Left lung (tissue), 10 donors: ENCODE measurements around the gene NEDD4. TPM values are rescaled to one million over a fixed set of nuclear protein-coding genes. Genes with fewer than 3 reads are reported as not detected.
"Not testable (repeated sequence)": the region's sequence is repeated elsewhere in the genome, so short reads cannot be mapped to it uniquely, and the experiment has no call there.

Experiments used
- ATAC-seq: fragments of 200-7000 bp; cut with Tn5 transposase; one replicate; pipeline ENCODE4 v1.9.1; 2020; ENCODE audit warnings: moderate library complexity
- DNase-seq, 4 donors: peaks; one replicate each; pipeline ENCODE4 v3.0.0-alpha.2; 2013 to 2020
- H3K27ac ChIP-seq, 2 donors: fragments of 200-600 bp; sonication (generic) in 1 of 2; one replicate each; pipeline versions ENCODE4 v1.5.0 to v1.8.0; 2020 to 2021
- H3K27me3 ChIP-seq, 2 donors: fragments of 200-600 bp; sonication (generic) in 1 of 2; one replicate each; pipeline versions ENCODE4 v1.5.0 to v1.8.0; 2020 to 2021
- H3K36me3 ChIP-seq, 2 donors: fragments of 200-600 bp; sonication (generic) in 1 of 2; one replicate each; pipeline versions ENCODE4 v1.5.0 to v1.8.0; 2020 to 2021
- H3K4me1 ChIP-seq, 2 donors: fragments of 200-600 bp; one replicate each; pipeline ENCODE4 v1.8.0; 2021
- H3K4me3 ChIP-seq, 2 donors: fragments of 200-600 bp; sonication (generic) in 1 of 2; one replicate each; pipeline versions ENCODE4 v1.5.0 to v1.8.0; 2020 to 2021; ENCODE audit warnings: mild to moderate bottlenecking in 1 of 2
- H3K9me3 ChIP-seq, 2 donors: fragments of 200-600 bp; sonication (generic) in 1 of 2; one replicate each; pipeline versions ENCODE4 v1.5.0 to v1.8.0; 2020 to 2021
- intact Hi-C, 2 donors: fragments of 100-400 bp; cut with DNase I; formaldehyde crosslinking; loops; one replicate each; pipeline versions ENCODE4 v1.11.2 to v1.14.2; 2022
- polyA plus RNA-seq, 6 donors: library from polyadenylated mRNA; unstranded; fragments of 120-200 nt; gene quantifications; one replicate each; pipeline ENCODE4 v1.2.1, GENCODE V29; 2013; ENCODE audit not compliant: insufficient read length in 6 of 6
- total RNA-seq, 2 donors: library from RNA; stranded (reverse); fragmentation: NEBNext Ultra II Directional; extraction: Animal tissue kit (Norgen Biotek cat#: 25700); gene quantifications; one replicate each; pipeline ENCODE4 v1.2.1, GENCODE V29; 2021
- TF ChIP-seq, protein P1 (sequence below), 2 donors: fragments of 200-600 bp; sonication (generic) in 1 of 2; IDR thresholded peaks; one replicate each; pipeline versions ENCODE4 v1.5.0 to v1.8.0; 2021; ENCODE audit warnings: antibody characterized with exemption in 2 of 2
- donor health status: DM: no; HTN: yes; CAD: no.
- donor health status: DM: no; HTN: no; CAD: no.

NEDD4 gene
- total and polyA plus RNA-seq, 8 donors: 15.0 to 19.5 (median 17.0) TPM

DNA sequence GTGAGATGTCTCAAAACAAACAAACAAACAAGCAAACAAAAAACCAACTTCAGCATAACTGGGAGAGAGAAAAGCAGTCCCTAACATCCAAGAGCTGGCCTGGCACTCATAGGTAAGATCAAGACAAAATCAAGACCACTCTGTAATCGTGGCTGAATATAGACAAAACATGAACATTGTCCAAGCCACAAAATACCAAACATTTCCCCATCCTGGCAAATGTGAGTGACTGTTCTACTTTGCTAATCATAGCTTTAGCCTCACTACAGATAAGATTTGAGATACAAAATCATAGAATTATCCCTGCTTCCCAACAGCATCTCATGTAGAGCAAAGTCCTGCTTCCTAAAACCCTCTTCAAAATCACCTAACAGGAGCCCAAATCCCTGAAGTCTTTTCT is 133.7 kb downstream of the NEDD4 start:
- H3K36me3 ChIP-seq: peaks cover 0 to 36% of the 10 kb centered on the region in 2 donors
- H3K27me3 ChIP-seq: no peaks in the 10 kb centered on the region
- no peak overlapping the region for H3K4me3 ChIP-seq
- intact Hi-C loops: no loop called here
- H3K4me1 ChIP-seq: no peaks in the 10 kb centered on the region
- ATAC-seq (no peak), DNase-seq (no peak)
- TF ChIP-seq, protein P1, sequence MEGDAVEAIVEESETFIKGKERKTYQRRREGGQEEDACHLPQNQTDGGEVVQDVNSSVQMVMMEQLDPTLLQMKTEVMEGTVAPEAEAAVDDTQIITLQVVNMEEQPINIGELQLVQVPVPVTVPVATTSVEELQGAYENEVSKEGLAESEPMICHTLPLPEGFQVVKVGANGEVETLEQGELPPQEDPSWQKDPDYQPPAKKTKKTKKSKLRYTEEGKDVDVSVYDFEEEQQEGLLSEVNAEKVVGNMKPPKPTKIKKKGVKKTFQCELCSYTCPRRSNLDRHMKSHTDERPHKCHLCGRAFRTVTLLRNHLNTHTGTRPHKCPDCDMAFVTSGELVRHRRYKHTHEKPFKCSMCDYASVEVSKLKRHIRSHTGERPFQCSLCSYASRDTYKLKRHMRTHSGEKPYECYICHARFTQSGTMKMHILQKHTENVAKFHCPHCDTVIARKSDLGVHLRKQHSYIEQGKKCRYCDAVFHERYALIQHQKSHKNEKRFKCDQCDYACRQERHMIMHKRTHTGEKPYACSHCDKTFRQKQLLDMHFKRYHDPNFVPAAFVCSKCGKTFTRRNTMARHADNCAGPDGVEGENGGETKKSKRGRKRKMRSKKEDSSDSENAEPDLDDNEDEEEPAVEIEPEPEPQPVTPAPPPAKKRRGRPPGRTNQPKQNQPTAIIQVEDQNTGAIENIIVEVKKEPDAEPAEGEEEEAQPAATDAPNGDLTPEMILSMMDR (IDR thresholded peaks at IDR 0.05): no peak
- no peak overlapping the region for H3K27ac ChIP-seq
- no peaks in the 10 kb centered on the region for H3K9me3 ChIP-seq

DNA sequence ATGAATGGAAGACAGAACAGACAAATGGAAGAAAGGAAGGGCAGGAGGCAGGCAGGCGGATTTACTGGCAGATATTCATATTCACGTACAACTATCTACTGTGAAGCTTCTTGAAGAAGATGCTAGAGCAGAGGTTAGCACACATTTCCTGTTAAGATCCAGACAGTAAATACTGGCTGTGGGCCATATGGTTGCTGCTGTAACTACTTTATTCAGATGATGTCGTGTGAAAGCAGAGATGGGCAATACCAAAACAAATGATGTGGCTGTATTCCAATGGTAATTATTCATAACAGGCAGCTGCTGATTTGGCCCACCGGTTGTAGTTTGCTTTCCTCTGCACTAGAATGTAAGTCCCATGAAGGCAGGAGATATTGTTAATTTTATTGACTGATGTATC is 134.8 kb downstream of the NEDD4 start:
- Histone ChIP-seq H3K4me1 (no peaks in the 10 kb centered on the region), H3K27ac (no peak overlapping the region), H3K27me3 (no peaks in the 10 kb centered on the region), H3K9me3 (no peaks in the 10 kb centered on the region), H3K36me3 (peaks cover 0 to 36% of the 10 kb centered on the region in 2 donors), H3K4me3 (no peak overlapping the region)
- no peak for ATAC-seq
- intact Hi-C loops: no loop called here
- no peak for DNase-seq
- TF ChIP-seq, protein P1 (IDR thresholded peaks at IDR 0.05): no peak

DNA sequence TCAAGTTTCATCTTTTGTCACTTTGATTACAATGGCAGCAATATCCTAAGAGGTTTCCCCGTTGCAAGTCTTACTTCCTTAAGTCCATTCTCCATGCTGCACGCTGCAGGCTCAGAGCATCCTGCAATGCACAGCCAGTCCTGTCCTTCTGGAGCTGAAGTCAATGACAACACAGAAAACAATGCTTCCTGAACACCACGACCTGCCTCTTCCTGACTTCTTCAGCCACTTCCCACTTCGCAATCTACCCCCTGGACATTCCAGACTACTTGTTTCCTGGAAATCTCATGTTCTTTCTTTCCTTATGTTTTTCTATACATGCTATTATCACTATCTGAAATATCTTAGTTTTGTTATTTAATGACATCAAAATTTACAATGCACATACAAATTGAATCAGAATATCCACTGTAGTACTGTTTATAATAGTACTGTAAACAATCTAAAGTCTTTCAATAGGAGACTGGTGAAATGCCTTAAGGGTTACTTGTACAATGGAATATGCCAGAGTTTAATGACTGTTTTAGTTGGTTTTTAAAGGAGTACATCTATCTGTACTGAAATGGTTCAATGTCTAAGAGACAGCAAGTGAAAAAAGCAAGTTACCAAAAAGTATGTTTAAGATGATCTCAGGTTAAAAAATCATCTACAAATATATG is 136.8 kb downstream of the NEDD4 start:
- ATAC-seq: no peak
- Histone ChIP-seq H3K27me3 (no peaks in the 10 kb centered on the region), H3K27ac (no peak overlapping the region), H3K4me1 (no peaks in the 10 kb centered on the region), H3K36me3 (peaks cover 0 to 43% of the 10 kb centered on the region in 2 donors), H3K4me3 (no peak overlapping the region), H3K9me3 (no peaks in the 10 kb centered on the region)
- TF ChIP-seq, protein P1 (IDR thresholded peaks at IDR 0.05): no peak
- intact Hi-C loops: no loop called here
- no peak for DNase-seq

DNA sequence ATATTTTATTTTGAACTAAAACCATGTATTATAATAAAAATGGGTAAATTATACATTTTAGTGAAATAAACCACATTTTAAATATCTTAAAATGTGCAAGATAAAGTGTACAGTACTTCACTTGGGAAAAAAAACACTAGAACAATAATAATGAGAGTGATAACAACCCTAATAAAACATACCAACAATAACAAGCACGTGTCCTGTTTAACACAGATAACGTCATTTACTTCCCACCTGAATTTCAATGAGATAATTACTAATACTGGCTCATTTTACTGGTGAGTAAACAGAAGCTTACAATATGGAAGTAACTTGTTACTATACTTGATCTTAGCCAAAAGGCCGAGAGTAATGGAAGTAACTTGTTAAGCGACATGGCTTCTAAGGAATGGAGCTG is 140.3 kb downstream of the NEDD4 start:
- no peaks in the 10 kb centered on the region for H3K27me3 ChIP-seq
- H3K4me1 ChIP-seq: no peaks in the 10 kb centered on the region
- ATAC-seq (no peak), DNase-seq (no peak)
- no peak overlapping the region for H3K4me3 ChIP-seq
- TF ChIP-seq, protein P1 (IDR thresholded peaks at IDR 0.05): no peak
- no peak overlapping the region for H3K27ac ChIP-seq
- intact Hi-C loops: no loop called here
- H3K9me3 ChIP-seq: no peaks in the 10 kb centered on the region
- H3K36me3 ChIP-seq: peaks cover 0 to 30% of the 10 kb centered on the region in 2 donors

DNA sequence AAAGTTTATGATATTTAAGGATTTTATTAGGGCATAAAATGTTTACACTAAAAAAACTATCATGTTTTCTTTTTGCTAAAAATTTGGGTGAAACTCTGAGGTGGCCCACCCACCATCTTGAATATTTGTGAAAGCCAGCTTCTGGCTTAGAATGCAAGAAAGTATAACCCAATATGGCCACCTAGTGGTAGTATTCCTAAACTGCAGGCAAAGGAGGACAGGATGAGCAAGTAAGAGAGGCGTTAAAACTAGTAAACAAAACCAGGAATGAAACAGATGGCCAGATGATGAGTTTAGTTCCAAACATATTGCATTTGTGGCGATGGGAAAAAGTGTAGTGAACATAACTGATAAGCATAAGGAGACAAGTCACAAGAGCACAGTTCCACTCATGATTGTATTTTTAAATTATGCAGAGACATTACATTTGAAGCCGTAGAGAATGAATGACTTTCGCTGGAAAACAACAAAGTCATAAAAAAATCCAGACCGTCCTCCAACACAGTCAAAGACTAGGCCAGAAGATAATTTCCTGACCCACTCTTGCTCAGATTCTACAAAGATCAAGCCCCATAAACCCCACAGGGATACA is 147.2 kb downstream of the NEDD4 start:
- peaks cover 0 to 33% of the 10 kb centered on the region in 2 donors for H3K36me3 ChIP-seq
- no peaks in the 10 kb centered on the region for H3K9me3 ChIP-seq
- peak in 2 of 4 donors; percentile 71 to 78 for DNase-seq
- no peak overlapping the region for H3K27ac ChIP-seq
- no peaks in the 10 kb centered on the region for H3K27me3 ChIP-seq
- peak; percentile 88 for ATAC-seq
- TF ChIP-seq, protein P1 (IDR thresholded peaks at IDR 0.05): peak; percentile 90
- intact Hi-C loops: no loop called here
- H3K4me3 ChIP-seq: no peak overlapping the region
- H3K4me1 ChIP-seq: no peaks in the 10 kb centered on the region

- intact Hi-C loops, H3K4me3 ChIP-seq, H3K9me3 ChIP-seq, H3K4me1 ChIP-seq, H3K27me3 ChIP-seq, DNase-seq, ATAC-seq, H3K27ac ChIP-seq: not testable (repeated sequence)
- peaks cover 0 to 53% of the 10 kb centered on the region in 2 donors for H3K36me3 ChIP-seq
Observed at GRCh38 chr15:55842897-55843296, 150.5 kb downstream of the NEDD4 start.
